Activated CD4-positive, alpha-beta memory T cell treated with anti-CD3 and anti-CD28 coated beads, Interleukin-2, amount 10 ng/mL, durations not matched to agents 7 days and 5 days (primary cell): ENCODE data around the gene NOVA2. TPM values are rescaled to one million over a fixed set of nuclear protein-coding genes. Genes with fewer than 3 reads are reported as not detected.
A peak's percentile ranks its signal among the peaks of the same experiment; 100 is the strongest.

Experiments
- CTCF ChIA-PET: fragments of 350-600 bp; sonication (Branson Sonifier 250); formaldehyde crosslinking; loops from one replicate; lab custom pipeline; 2021; ENCODE audit warnings: antibody characterized with exemption, inconsistent platforms; lab: Charles Lee
- POLR2A ChIA-PET: fragments of 350-600 bp; sonication (Branson Sonifier 250); formaldehyde crosslinking; loops from one replicate; lab custom pipeline; 2021; ENCODE audit warnings: antibody characterized with exemption; lab: Charles Lee
- DNase-seq: peaks from one replicate; pipeline ENCODE4 v3.0.0-alpha.2; 2020
- H3K27ac Mint-ChIP-seq: one replicate; pipeline ENCODE4 v1.8.0; 2021; ENCODE audit warnings: mild to moderate bottlenecking, mixed read lengths
- H3K27me3 Mint-ChIP-seq: one replicate; pipeline ENCODE4 v1.8.0; 2021; ENCODE audit warnings: mixed read lengths
- H3K36me3 Mint-ChIP-seq: one replicate; pipeline ENCODE4 v1.8.0; 2021; ENCODE audit warnings: low read depth, mixed read lengths
- H3K4me1 Mint-ChIP-seq: one replicate; pipeline ENCODE4 v1.8.0; 2021; ENCODE audit warnings: mixed read lengths
- H3K4me3 Mint-ChIP-seq: one replicate; pipeline ENCODE4 v1.8.0; 2021; ENCODE audit warnings: mild to moderate bottlenecking, mixed read lengths
- H3K9me3 Mint-ChIP-seq: one replicate; pipeline ENCODE4 v1.8.0; 2021; ENCODE audit warnings: mixed read lengths
- total RNA-seq, 2 experiments: library from RNA; stranded (reverse); gene quantifications; one replicate each; pipeline ENCODE4 v1.2.3, GENCODE V29; 2021

The NOVA2 gene
- total RNA-seq, 2 experiments from 2014 or later = 0.15 to 0.30 TPM

- Mint-ChIP-seq H3K9me3 (no peaks in the 10 kb centered on the region), H3K27ac (no peak overlapping the region), H3K4me1 (peaks cover 33% of the 10 kb centered on the region), H3K36me3 (peaks cover 14% of the 10 kb centered on the region), H3K27me3 (peaks cover 7% of the 10 kb centered on the region), H3K4me3 (peak overlapping the region; percentile 29)
- ChIA-PET POLR2A (interaction anchor here (1.0 to 1.7 kb wide), 2 partner anchors 80 to 104 kb away, joined by 3 to 4 read pairs; no protein-coding TSS in a partner anchor), CTCF (interaction anchor here (1.5 to 2.0 kb wide), 2 partner anchors 13 to 20 kb away, joined by 4 to 7 read pairs; no protein-coding TSS in a partner anchor)
- DNase-seq = no peak
Observed at GRCh38 chr19:45996933-45997332, 23.3 kb upstream of the NOVA2 start.

DNA sequence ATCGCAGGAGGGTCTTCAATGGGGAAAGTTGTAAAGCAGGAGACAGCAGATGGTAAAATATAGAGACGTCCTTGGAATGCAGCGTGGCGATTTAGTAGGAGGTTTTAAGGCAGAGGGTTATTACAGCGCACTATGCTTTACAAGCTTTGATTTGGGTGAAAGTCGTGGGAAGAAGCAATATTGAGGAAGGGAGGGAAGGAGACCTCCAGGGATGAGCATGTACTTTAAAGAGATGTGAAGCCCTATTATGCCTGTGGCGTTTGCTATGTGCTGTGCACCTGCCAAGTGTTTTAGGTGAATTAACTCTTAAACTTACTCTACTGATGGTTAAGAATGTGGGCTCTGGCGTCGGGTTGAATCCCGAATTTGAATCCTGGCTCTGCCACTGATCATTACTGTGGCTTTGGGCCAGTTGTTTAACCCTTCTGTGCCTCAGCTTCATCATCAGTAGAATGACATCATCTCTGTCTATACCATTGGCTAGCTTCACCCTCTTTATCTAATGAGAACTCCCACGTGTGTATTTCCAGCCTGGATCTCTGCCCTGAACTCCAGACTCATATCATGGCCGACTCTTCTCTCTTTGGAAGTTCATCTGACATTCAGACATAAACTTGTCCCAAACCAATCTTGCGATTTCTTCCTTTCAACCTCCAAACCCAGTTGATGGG, 22.2 kb upstream of the NOVA2 start:
- CTCF ChIA-PET = interaction anchor here (0.6 to 2.4 kb wide), 12 partner anchors 10 to 198 kb away, joined by 3 to 9 read pairs (median 4); partner anchors contain the start of genes IRF2BP1 and MYPOP
- POLR2A ChIA-PET = interaction anchor here (0.7 to 2.0 kb wide), 7 partner anchors 11 to 303 kb away, joined by 3 to 16 read pairs (median 4); partner anchors contain the start of genes IRF2BP1, MYPOP, QPCTL and SYMPK

GRCh38 chr19:45994998-45995714, 21.5 kb upstream of the NOVA2 start, which contains the start of gene CCDC61:
Gene CCDC61, plus strand, starts transcription at chr19:45995467. Its CDS starts 7,552 bp downstream, at chr19:46003019.
- peak; percentile 97 for DNase-seq
- Mint-ChIP-seq H3K27ac (no peak within 1 kb of the TSS), H3K36me3 (peaks cover 11% of the 10 kb centered on the region), H3K4me1 (peaks cover 19% of the 10 kb centered on the region), H3K27me3 (peaks cover 8% of the 10 kb centered on the region), H3K4me3 (no peak within 1 kb of the TSS), H3K9me3 (no peaks in the 10 kb centered on the region)
- POLR2A ChIA-PET = interaction anchor here (0.6 to 2.0 kb wide), 7 partner anchors 41 to 302 kb away, joined by 3 to 16 read pairs (median 3); partner anchors contain the start of genes IRF2BP1, MYPOP, QPCTL and SYMPK
- CTCF ChIA-PET = interaction anchor here (0.6 to 2.4 kb wide), 13 partner anchors 9 to 658 kb away, joined by 3 to 9 read pairs (median 3); partner anchors contain the start of genes IRF2BP1 and MYPOP

More for the DNA sequence above, 22.2 kb upstream of the NOVA2 start:
- H3K9me3 Mint-ChIP-seq = no peaks in the 10 kb centered on the region
- DNase-seq = no peak
- no peak overlapping the region for H3K4me3 Mint-ChIP-seq
- H3K27me3 Mint-ChIP-seq = peaks cover 7% of the 10 kb centered on the region
- H3K36me3 Mint-ChIP-seq = peaks cover 11% of the 10 kb centered on the region
- H3K27ac Mint-ChIP-seq = no peak overlapping the region
- H3K4me1 Mint-ChIP-seq = peaks cover 26% of the 10 kb centered on the region

DNA sequence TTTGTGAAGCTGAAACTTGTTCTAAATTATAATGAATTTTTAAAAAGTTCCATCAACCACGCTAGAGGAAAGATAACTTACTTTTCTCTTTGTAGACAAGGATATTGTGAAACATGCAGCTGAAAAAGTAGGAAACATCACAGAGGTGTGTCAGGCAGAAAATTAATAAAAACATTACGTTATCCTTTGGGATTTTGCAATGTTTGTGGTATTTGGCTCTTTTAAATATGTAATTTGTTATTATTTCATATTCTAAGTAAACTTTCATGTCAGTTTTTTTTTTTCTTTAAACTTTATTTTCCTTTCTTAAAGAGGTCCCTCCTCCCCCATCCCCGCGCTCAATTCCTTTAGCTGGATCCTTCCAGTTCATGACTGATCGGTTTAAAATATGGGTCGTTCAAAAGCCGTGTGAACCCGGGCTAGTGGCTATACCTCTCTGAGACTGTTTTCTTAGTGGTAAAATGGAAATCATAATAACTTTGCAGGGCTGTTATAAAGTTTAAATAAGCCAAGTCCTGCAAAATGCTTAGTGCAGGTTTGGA, 20.9 kb upstream of the NOVA2 start:
- ChIA-PET POLR2A (interaction anchor here (0.6 to 2.0 kb wide), 6 partner anchors 41 to 132 kb away, joined by 3 to 16 read pairs (median 6); partner anchors contain the start of genes IRF2BP1, MYPOP and SYMPK), CTCF (interaction anchor here (0.6 to 2.4 kb wide), 9 partner anchors 8 to 657 kb away, joined by 3 to 9 read pairs (median 3); partner anchors contain the start of gene MYPOP)
- no peak for DNase-seq
- H3K4me3 Mint-ChIP-seq = no peak overlapping the region
- no peaks in the 10 kb centered on the region for H3K9me3 Mint-ChIP-seq
- peaks cover 13% of the 10 kb centered on the region for H3K4me1 Mint-ChIP-seq
- peaks cover 8% of the 10 kb centered on the region for H3K27me3 Mint-ChIP-seq
- H3K27ac Mint-ChIP-seq = no peak overlapping the region
- H3K36me3 Mint-ChIP-seq = peaks cover 11% of the 10 kb centered on the region

- POLR2A ChIA-PET = no interaction called here
- DNase-seq = no peak
- Mint-ChIP-seq H3K9me3 (no peaks in the 10 kb centered on the region), H3K4me3 (no peak overlapping the region), H3K4me1 (peaks cover 4% of the 10 kb centered on the region), H3K27me3 (peaks cover 27% of the 10 kb centered on the region), H3K36me3 (no peaks in the 10 kb centered on the region), H3K27ac (no peak overlapping the region)
- CTCF ChIA-PET = no interaction called here
Observed at GRCh38 chr19:45990113-45990728, 16.6 kb upstream of the NOVA2 start.

DNA sequence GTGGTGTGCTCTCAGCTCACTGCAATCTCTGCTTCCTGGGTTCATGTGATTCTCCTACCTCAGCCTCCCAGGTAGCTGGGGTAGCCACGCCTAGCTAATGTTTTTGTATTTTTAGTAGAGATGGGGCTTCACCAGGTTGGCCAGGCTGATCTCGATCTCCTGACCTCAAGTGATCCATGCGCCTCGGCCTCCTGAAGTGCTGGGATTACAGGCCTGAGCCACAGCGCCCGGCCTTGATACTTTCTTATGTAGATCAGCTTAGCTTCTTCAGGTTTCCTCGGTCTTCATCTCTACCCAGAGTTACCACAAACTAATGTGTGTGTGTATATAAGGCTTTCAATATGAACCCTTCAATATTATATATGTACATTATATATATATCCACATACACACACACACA, 11.7 kb upstream of the NOVA2 start:
- ChIA-PET POLR2A (interaction anchor here (0.6 kb wide), 1 partner anchor 1599 kb away, joined by 3 read pairs; no protein-coding TSS in a partner anchor), CTCF (no interaction called here)

GRCh38 chr19:45981350-45981749, 7.7 kb upstream of the NOVA2 start:
- Mint-ChIP-seq H3K27me3 (peaks cover 32% of the 10 kb centered on the region), H3K4me1 (no peaks in the 10 kb centered on the region), H3K4me3 (no peak overlapping the region), H3K27ac (no peak overlapping the region), H3K36me3 (no peaks in the 10 kb centered on the region), H3K9me3 (peaks cover 2% of the 10 kb centered on the region)
- CTCF ChIA-PET = interaction anchor here (0.6 kb wide), 1 partner anchor 32 kb away, joined by 3 read pairs; no protein-coding TSS in a partner anchor
- DNase-seq = no peak
- POLR2A ChIA-PET = no interaction called here

More for the DNA sequence above, 11.7 kb upstream of the NOVA2 start:
- no peaks in the 10 kb centered on the region for H3K36me3 Mint-ChIP-seq
- peaks cover 3% of the 10 kb centered on the region for H3K4me1 Mint-ChIP-seq
- peaks cover 41% of the 10 kb centered on the region for H3K27me3 Mint-ChIP-seq
- peaks cover 2% of the 10 kb centered on the region for H3K9me3 Mint-ChIP-seq
- no peak overlapping the region for H3K4me3 Mint-ChIP-seq
- no peak for DNase-seq
- no peak overlapping the region for H3K27ac Mint-ChIP-seq

DNA sequence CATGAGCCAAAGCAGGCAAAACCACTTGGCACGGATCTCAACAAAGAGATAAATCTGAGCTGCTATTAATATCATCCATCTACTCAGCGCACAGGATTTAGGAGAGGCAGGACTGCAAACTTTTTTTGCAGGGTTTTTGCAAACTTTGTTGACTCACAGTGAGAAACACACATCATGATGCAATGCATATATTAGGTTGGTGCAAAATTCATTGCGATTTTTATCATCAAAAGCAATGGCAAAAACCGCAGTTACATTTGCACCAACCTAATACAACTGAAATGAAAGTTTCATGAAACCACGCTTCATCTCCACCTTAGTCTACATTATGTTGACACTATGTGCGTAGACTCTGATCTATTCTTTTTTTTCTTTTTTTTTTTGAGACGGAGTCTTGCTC, 4.5 kb upstream of the NOVA2 start:
- no peak for DNase-seq
- H3K9me3 Mint-ChIP-seq = no peaks in the 10 kb centered on the region
- H3K27ac Mint-ChIP-seq = no peak overlapping the region
- peaks cover 48% of the 10 kb centered on the region for H3K27me3 Mint-ChIP-seq
- no peaks in the 10 kb centered on the region for H3K36me3 Mint-ChIP-seq
- POLR2A ChIA-PET = no interaction called here
- H3K4me1 Mint-ChIP-seq = peaks cover 2% of the 10 kb centered on the region
- CTCF ChIA-PET = no interaction called here
- H3K4me3 Mint-ChIP-seq = no peak overlapping the region

GRCh38 chr19:45976178-45976577, 2.5 kb upstream of the NOVA2 start:
- no peaks in the 10 kb centered on the region for H3K9me3 Mint-ChIP-seq
- peaks cover 16% of the 10 kb centered on the region for H3K4me1 Mint-ChIP-seq
- ChIA-PET CTCF (no interaction called here), POLR2A (no interaction called here)
- H3K36me3 Mint-ChIP-seq = no peaks in the 10 kb centered on the region
- peaks cover 52% of the 10 kb centered on the region for H3K27me3 Mint-ChIP-seq
- no peak overlapping the region for H3K4me3 Mint-ChIP-seq
- no peak overlapping the region for H3K27ac Mint-ChIP-seq
- DNase-seq = no peak

DNA sequence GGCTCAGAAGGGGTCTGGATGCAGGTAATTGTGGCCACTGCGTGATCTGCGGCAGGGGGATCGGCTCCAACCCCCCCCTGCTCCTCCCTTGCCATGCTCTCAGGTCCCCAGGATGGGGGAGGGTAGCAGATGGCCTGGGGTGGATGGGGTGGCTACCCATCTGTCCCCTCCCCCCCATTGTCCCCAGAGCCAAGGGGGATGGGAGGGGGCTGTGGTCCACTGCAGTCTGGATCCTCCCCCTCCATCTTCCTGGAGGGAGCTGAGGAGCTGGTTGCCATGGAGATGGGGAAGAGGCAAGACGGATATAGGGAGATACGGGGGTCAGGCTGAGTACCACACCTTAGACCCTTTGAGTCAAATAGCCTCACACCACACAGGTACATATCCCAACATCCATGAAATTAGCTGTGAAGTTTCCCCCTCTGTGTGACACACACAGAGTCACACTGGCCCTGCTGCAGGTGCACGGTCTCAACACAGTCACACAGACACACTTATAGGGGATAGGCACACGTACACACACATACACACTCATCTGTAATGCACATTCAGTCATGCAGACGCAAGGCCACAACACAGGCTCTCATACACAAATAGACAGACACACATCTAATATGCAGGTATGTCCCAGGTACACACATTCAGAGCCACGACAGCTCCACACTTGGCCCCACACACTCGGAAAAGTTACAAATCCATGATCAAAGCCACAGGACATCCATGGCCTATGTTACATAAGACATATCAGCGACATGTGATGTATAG, 1.8 kb upstream of the NOVA2 start:
- ChIA-PET CTCF (no interaction called here), POLR2A (no interaction called here)
- Mint-ChIP-seq H3K36me3 (no peaks in the 10 kb centered on the region), H3K4me3 (no peak overlapping the region), H3K4me1 (peaks cover 19% of the 10 kb centered on the region), H3K27ac (no peak overlapping the region), H3K27me3 (peaks cover 52% of the 10 kb centered on the region), H3K9me3 (no peaks in the 10 kb centered on the region)
- no peak for DNase-seq

GRCh38 chr19:45972947-45973540, 621 bp downstream of the NOVA2 start:
- no peaks in the 10 kb centered on the region for H3K36me3 Mint-ChIP-seq
- CTCF ChIA-PET = no interaction called here
- no peak overlapping the region for H3K27ac Mint-ChIP-seq
- DNase-seq = no peak
- H3K4me3 Mint-ChIP-seq = no peak overlapping the region
- POLR2A ChIA-PET = interaction anchor here (1.2 kb wide), 1 partner anchor 13 kb away, joined by 3 read pairs; no protein-coding TSS in a partner anchor
- H3K27me3 Mint-ChIP-seq = peaks cover 67% of the 10 kb centered on the region
- peaks cover 19% of the 10 kb centered on the region for H3K4me1 Mint-ChIP-seq
- H3K9me3 Mint-ChIP-seq = no peaks in the 10 kb centered on the region
